Measurements from ENCODE around the gene TRIM68.

The TRIM68 gene

GRCh38 chr11:4626207-4627099 is 18.4 kb upstream of the TRIM68 start:
- TF ChIP-seq, protein P1, sequence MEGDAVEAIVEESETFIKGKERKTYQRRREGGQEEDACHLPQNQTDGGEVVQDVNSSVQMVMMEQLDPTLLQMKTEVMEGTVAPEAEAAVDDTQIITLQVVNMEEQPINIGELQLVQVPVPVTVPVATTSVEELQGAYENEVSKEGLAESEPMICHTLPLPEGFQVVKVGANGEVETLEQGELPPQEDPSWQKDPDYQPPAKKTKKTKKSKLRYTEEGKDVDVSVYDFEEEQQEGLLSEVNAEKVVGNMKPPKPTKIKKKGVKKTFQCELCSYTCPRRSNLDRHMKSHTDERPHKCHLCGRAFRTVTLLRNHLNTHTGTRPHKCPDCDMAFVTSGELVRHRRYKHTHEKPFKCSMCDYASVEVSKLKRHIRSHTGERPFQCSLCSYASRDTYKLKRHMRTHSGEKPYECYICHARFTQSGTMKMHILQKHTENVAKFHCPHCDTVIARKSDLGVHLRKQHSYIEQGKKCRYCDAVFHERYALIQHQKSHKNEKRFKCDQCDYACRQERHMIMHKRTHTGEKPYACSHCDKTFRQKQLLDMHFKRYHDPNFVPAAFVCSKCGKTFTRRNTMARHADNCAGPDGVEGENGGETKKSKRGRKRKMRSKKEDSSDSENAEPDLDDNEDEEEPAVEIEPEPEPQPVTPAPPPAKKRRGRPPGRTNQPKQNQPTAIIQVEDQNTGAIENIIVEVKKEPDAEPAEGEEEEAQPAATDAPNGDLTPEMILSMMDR (IDR thresholded peaks at IDR 0.05; ENCODE audit: low read length, missing control alignments): peak; percentile 71
- H3K4me3 ChIP-seq (replicated peaks; ENCODE audit: low read depth, low read length): no peak overlapping the region
- peak; percentile 84 for DNase-seq (ENCODE audit: low read depth)

DNA sequence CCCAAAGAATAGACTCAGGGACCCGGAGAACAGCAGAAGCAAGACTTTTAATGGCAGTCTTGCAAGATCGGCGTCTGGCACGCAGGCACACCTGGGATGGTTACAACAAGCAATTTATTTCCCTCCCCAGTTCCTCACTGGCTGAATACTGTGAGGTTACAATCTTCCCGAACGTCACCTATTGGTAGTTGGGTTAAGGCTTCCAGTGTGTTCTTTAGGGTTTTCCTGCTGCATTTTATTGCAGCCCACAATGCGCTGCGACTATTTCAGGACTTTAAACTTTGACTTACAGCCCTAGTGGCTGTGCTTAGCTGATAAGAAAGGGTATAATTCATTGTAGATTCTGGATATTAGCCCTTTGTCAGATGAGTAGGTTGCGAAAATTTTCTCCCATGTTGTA is 11.5 kb upstream of the TRIM68 start:
- DNase-seq (ENCODE audit: low read depth): no peak
- no peak overlapping the region for H3K4me3 ChIP-seq (replicated peaks; ENCODE audit: low read depth, low read length)

GRCh38 chr11:4615856-4616444 is 7.9 kb upstream of the TRIM68 start:
- H3K4me3 ChIP-seq (replicated peaks; ENCODE audit: low read depth, low read length): no peak overlapping the region
- DNase-seq (ENCODE audit: low read depth): no peak
- TF ChIP-seq, protein P1 (IDR thresholded peaks at IDR 0.05; ENCODE audit: low read length, missing control alignments): no peak

More for the DNA sequence above, 11.5 kb upstream of the TRIM68 start:
- TF ChIP-seq, protein P1 (IDR thresholded peaks at IDR 0.05; ENCODE audit: low read length, missing control alignments): no peak

GRCh38 chr11:4611986-4612385 is 4.0 kb upstream of the TRIM68 start:
- no peak overlapping the region for H3K4me3 ChIP-seq (replicated peaks; ENCODE audit: low read depth, low read length)
- TF ChIP-seq, protein P1 (IDR thresholded peaks at IDR 0.05; ENCODE audit: low read length, missing control alignments): no peak
- no peak for DNase-seq (ENCODE audit: low read depth)

GRCh38 chr11:4610258-4610935 is 2.4 kb upstream of the TRIM68 start:
- TF ChIP-seq, protein P1 (IDR thresholded peaks at IDR 0.05; ENCODE audit: low read length, missing control alignments): no peak
- H3K4me3 ChIP-seq (replicated peaks; ENCODE audit: low read depth, low read length): peak overlapping the region; percentile 32
- DNase-seq (ENCODE audit: low read depth): peak; percentile 37

DNA sequence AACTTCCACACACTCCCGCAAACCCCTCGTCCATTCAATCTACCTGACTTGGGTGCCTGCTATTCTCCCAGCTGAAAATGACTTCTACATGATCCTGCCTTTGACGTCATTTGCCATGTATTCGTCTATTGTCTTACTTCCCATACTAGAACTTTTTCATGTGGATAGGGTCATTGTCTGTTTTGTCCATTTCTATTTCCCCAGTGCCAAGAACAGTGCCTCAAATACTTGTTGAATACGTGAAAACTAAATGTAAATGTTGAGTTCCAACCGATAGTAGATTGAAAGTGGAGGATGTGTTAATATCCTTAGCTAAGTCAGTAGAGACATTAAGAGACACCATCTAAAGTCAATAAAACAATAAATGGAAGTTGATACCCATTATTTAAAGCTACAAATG is 935 bp downstream of the TRIM68 start:
- TF ChIP-seq, protein P1 (IDR thresholded peaks at IDR 0.05; ENCODE audit: low read length, missing control alignments): no peak
- peak overlapping the region; percentile 63 for H3K4me3 ChIP-seq (replicated peaks; ENCODE audit: low read depth, low read length)
- peak; percentile 29 for DNase-seq (ENCODE audit: low read depth)

Measured in fibroblast of pulmonary artery (primary cell).